Iris pigment epithelial cell (primary cell): ENCODE results near the gene RAB7A.
A peak's percentile ranks its signal among the peaks of the same experiment; 100 is the strongest.

Experiments used
- DNase-seq: peaks from one replicate; pipeline ENCODE4 v3.0.0-alpha.2; 2011; ENCODE audit warnings: low read depth

Gene RAB7A

GRCh38 chr3:128726023-128727016 is at the start of gene RAB7A:
TSS of gene RAB7A (plus strand) at chr3:128726183. CDS start at chr3:128795368, 69,185 bp downstream.
- peak; percentile 99 for DNase-seq

GRCh38 chr3:128679338-128679737 is 46.6 kb upstream of the RAB7A start:
- no peak for DNase-seq

DNA sequence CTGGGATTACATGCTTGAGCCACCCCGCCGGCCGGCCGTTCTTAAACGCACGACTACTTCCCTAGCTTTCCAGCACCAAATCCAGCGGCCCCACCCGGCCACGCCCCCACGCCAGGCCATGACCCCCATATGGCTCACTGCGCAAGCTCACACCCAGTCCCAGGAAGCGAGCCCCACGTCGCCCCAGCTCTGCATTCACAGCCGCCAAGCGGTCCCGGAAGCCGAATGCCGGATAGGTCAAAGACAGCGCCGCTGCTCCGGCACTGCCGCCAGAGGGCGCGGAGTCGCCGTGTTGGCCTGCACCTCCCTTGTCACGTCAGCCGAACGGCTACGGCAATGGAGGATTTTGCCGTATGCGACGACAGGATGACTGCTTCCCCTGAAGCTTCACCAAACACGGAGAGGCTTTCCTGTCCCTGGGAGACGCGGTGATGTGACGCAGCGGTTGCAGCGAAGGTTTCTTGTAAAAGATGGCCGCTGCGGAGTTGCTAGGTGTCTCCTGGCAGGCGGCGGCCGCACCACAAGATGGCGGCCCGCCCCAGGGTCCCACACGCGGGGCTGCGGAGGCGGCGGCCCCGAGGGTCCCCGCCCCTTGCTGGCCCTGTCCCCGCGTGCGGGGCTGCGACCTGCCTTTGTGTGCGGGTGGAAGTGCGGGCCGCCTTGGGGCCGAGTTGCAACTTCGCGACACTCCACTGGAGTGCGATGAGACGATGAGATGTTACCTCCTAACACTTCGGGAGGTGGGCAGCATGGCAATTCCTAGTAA is 45.2 kb upstream of the RAB7A start:
- DNase-seq: peak; percentile 98

GRCh38 chr3:128681369-128681829 is 44.6 kb upstream of the RAB7A start:
- DNase-seq: no peak

DNA sequence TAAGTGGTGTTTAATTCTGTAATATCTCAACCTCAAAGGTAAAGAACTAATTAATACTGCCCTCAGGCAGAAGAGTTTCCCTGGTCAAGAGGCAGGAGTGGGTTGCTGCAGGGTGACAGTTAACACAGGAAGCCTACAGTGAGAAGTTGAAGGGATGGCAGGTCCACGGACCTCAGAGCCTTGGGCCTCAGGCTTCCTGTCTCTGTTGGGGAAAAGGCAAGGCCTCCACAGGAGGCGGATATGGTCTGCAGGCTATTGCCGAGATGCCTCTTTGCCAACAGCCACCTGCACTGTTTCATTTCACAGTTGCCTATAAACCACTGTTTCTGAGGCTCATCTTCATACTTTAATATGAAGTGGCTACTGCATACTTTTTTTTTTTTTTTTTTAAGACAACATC is 42.0 kb upstream of the RAB7A start:
- no peak for DNase-seq

GRCh38 chr3:128684986-128685726 is 40.8 kb upstream of the RAB7A start:
- DNase-seq: no peak

- DNase-seq: no peak
Measured at GRCh38 chr3:128686465-128686864, 39.5 kb upstream of the RAB7A start.

GRCh38 chr3:128689060-128689459 is 36.9 kb upstream of the RAB7A start:
- no peak for DNase-seq

GRCh38 chr3:128693696-128694095 is 32.3 kb upstream of the RAB7A start:
- no peak for DNase-seq

GRCh38 chr3:128697341-128697740 is 28.6 kb upstream of the RAB7A start:
- DNase-seq: no peak

GRCh38 chr3:128698211-128699047 is 27.6 kb upstream of the RAB7A start:
- peak; percentile 12 for DNase-seq

GRCh38 chr3:128701342-128702212 is 24.4 kb upstream of the RAB7A start:
- no peak for DNase-seq

- DNase-seq: no peak
Measured at GRCh38 chr3:128702391-128702790, 23.6 kb upstream of the RAB7A start.

- no peak for DNase-seq
Measured at GRCh38 chr3:128703561-128703960, 22.4 kb upstream of the RAB7A start.

GRCh38 chr3:128706086-128706615 is 19.8 kb upstream of the RAB7A start:
- DNase-seq: no peak

- DNase-seq: no peak
Measured at GRCh38 chr3:128707928-128708494, 18.0 kb upstream of the RAB7A start.

DNA sequence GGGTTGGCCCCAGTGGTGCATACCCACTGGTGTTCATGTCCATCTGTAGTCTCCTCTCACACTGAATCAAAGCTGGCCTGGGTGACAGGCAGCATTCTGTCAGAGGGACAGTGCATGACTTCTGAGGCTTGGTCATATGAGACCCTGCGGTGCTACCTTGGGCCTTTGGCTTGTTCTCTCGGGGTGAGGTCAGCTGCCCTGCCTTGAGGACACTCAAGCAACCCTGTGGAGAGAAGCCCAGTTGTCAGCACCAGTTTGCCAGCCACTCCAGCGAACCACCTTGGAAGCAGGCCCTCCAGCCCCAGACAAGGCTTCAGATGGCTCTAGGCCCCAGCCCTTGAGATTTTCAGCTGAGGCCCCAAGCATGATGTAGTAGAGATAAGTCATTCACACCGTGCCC is 16.9 kb upstream of the RAB7A start:
- DNase-seq: no peak

GRCh38 chr3:128709506-128710210 is 16.3 kb upstream of the RAB7A start:
- DNase-seq: no peak
